ENCODE measurements around the gene RNU1-4.
"Not testable (repeated sequence)": the region's sequence is repeated elsewhere in the genome, so short reads cannot be mapped to it uniquely, and the experiment has no call there.

Gene RNU1-4

GRCh38 chr1:16709659-16710087 is 30.6 kb upstream of the RNU1-4 start:
- DNase-seq: peak; percentile 55

GRCh38 chr1:16710618-16711017 is 29.7 kb upstream of the RNU1-4 start:
- peak; percentile 48 for DNase-seq

GRCh38 chr1:16712131-16712530 is 28.2 kb upstream of the RNU1-4 start:
- DNase-seq: not testable (repeated sequence)

- not testable (repeated sequence) for DNase-seq
These were observed 27.7 kb upstream of the RNU1-4 start for GRCh38 chr1:16712582-16712981.

GRCh38 chr1:16712984-16713383 is 27.3 kb upstream of the RNU1-4 start:
- not testable (repeated sequence) for DNase-seq

GRCh38 chr1:16713480-16713879 is 26.8 kb upstream of the RNU1-4 start:
- DNase-seq: not testable (repeated sequence)

- DNase-seq: peak; percentile 44
These were observed 23.5 kb upstream of the RNU1-4 start for GRCh38 chr1:16716691-16717335.

- peak; percentile 49 for DNase-seq
These were observed 22.8 kb upstream of the RNU1-4 start for GRCh38 chr1:16717336-16718098.

GRCh38 chr1:16718099-16718907 is 22.0 kb upstream of the RNU1-4 start:
- peak; percentile 50 for DNase-seq

GRCh38 chr1:16718908-16719533 is 21.3 kb upstream of the RNU1-4 start:
- DNase-seq: peak; percentile 46

- DNase-seq: peak; percentile 49
These were observed 20.6 kb upstream of the RNU1-4 start for GRCh38 chr1:16719571-16720350.

GRCh38 chr1:16720351-16721223 is 19.7 kb upstream of the RNU1-4 start:
- peak; percentile 44 for DNase-seq

GRCh38 chr1:16721871-16722641 is 18.3 kb upstream of the RNU1-4 start:
- DNase-seq: no peak

GRCh38 chr1:16724718-16725438 is 15.4 kb upstream of the RNU1-4 start:
- DNase-seq: peak; percentile 52

GRCh38 chr1:16725439-16726245 is 14.7 kb upstream of the RNU1-4 start:
- not testable (repeated sequence) for DNase-seq

- DNase-seq: peak; percentile 85
These were observed 12.9 kb upstream of the RNU1-4 start for GRCh38 chr1:16727190-16728111.

- peak; percentile 58 for DNase-seq
These were observed 11.9 kb upstream of the RNU1-4 start for GRCh38 chr1:16728243-16728949.
